ENCODE data around the gene CLEC1A. TPM values are rescaled to one million over a fixed set of nuclear protein-coding genes. Genes with fewer than 3 reads are reported as not detected.

CLEC1A gene
- total RNA-seq, 1 donor from 2014 or later, result 0.41 TPM

GRCh38 chr12:10101648-10102220 is 2.9 kb upstream of the CLEC1A start:
- DNase-seq (ENCODE audit: low spot score in 2 of 2), result no peak
- FAIRE-seq, result no peak

GRCh38 chr12:10101042-10101579 is 2.3 kb upstream of the CLEC1A start:
- DNase-seq (ENCODE audit: low spot score in 2 of 2), result no peak
- FAIRE-seq, result no peak

- DNase-seq (ENCODE audit: low spot score in 2 of 2) (no peak), FAIRE-seq (no peak)
Measured at GRCh38 chr12:10097521-10097920, 1.3 kb downstream of the CLEC1A start.

- DNase-seq (ENCODE audit: low spot score in 2 of 2), result no peak
- no peak for FAIRE-seq
Measured at GRCh38 chr12:10095971-10096370, 2.8 kb downstream of the CLEC1A start.

GRCh38 chr12:10094646-10095395 is 4.0 kb downstream of the CLEC1A start:
- FAIRE-seq (no peak), DNase-seq (ENCODE audit: low spot score in 2 of 2) (no peak)

- FAIRE-seq, result no peak
- DNase-seq (ENCODE audit: low spot score in 2 of 2), result no peak
Measured at GRCh38 chr12:10088955-10089900, 9.6 kb downstream of the CLEC1A start.

GRCh38 chr12:10088031-10088430 is 10.8 kb downstream of the CLEC1A start:
- DNase-seq (ENCODE audit: low spot score in 2 of 2) (no peak), FAIRE-seq (no peak)

- FAIRE-seq (no peak), DNase-seq (ENCODE audit: low spot score in 2 of 2) (no peak)
Measured at GRCh38 chr12:10086387-10086786, 12.4 kb downstream of the CLEC1A start.

- DNase-seq (ENCODE audit: low spot score in 2 of 2) (no peak), FAIRE-seq (no peak)
Measured at GRCh38 chr12:10084733-10085132, 14.1 kb downstream of the CLEC1A start.

GRCh38 chr12:10082117-10082874 is 16.5 kb downstream of the CLEC1A start:
- no peak for FAIRE-seq

GRCh38 chr12:10075451-10075850 is 23.3 kb downstream of the CLEC1A start:
- FAIRE-seq, result no peak
- DNase-seq (ENCODE audit: low spot score in 2 of 2), result no peak

More at GRCh38 chr12:10082117-10082874, 16.5 kb downstream of the CLEC1A start:
- no peak for DNase-seq (ENCODE audit: low spot score in 2 of 2)

GRCh38 chr12:10073261-10073660 is 25.5 kb downstream of the CLEC1A start:
- no peak for FAIRE-seq
- no peak for DNase-seq (ENCODE audit: low spot score in 2 of 2)

- no peak for DNase-seq (ENCODE audit: low spot score in 2 of 2)
- no peak for FAIRE-seq
Measured at GRCh38 chr12:10072131-10072530, 26.7 kb downstream of the CLEC1A start.

GRCh38 chr12:10070380-10070779 is 28.4 kb downstream of the CLEC1A start:
- no peak for DNase-seq (ENCODE audit: low spot score in 2 of 2)
- no peak for FAIRE-seq

GRCh38 chr12:10069976-10070375 is 28.8 kb downstream of the CLEC1A start:
- FAIRE-seq (no peak), DNase-seq (ENCODE audit: low spot score in 2 of 2) (no peak)

- FAIRE-seq, result no peak
- no peak for DNase-seq (ENCODE audit: low spot score in 2 of 2)
Measured at GRCh38 chr12:10069099-10069498, 29.7 kb downstream of the CLEC1A start.

- DNase-seq (ENCODE audit: low spot score in 2 of 2) (no peak), FAIRE-seq (no peak)
Measured at GRCh38 chr12:10068644-10069043, 30.1 kb downstream of the CLEC1A start.

GRCh38 chr12:10067942-10068341 is 30.8 kb downstream of the CLEC1A start:
- FAIRE-seq, result no peak
- no peak for DNase-seq (ENCODE audit: low spot score in 2 of 2)

- FAIRE-seq (no peak), DNase-seq (ENCODE audit: low spot score in 2 of 2) (no peak)
Measured at GRCh38 chr12:10067264-10067663, 31.5 kb downstream of the CLEC1A start.

GRCh38 chr12:10065241-10065640 is 33.5 kb downstream of the CLEC1A start:
- no peak for FAIRE-seq
- no peak for DNase-seq (ENCODE audit: low spot score in 2 of 2)

Data from frontal cortex (tissue), 4 donors.